SJCRH30 (cell line): ENCODE results near the gene BRD9. TPM values are rescaled to one million over a fixed set of nuclear protein-coding genes. Genes with fewer than 3 reads are reported as not detected.

ENCODE experiments used
- DNase-seq, 2 experiments: peaks; one replicate each; pipeline ENCODE4 v3.0.0-alpha.2; 2015 to 2020
- H3K27ac ChIP-seq: fragments of 250-450 bp; sonication (Bioruptor Pico); 2 replicates; pipeline ENCODE4 v1.5.1; 2020; ENCODE audit warnings: mild to moderate bottlenecking, moderate library complexity
- H3K27me3 ChIP-seq: fragments of 250-450 bp; sonication (Bioruptor Pico); 2 replicates; pipeline ENCODE4 v1.5.1; 2020; ENCODE audit warnings: mild to moderate bottlenecking, moderate library complexity
- H3K36me3 ChIP-seq: fragments of 250-450 bp; sonication (Bioruptor Pico); 2 replicates; pipeline ENCODE4 v1.5.1; 2020; ENCODE audit warnings: mild to moderate bottlenecking, moderate library complexity
- H3K4me1 ChIP-seq: fragments of 250-450 bp; sonication (Bioruptor Pico); 2 replicates; pipeline ENCODE4 v1.5.1; 2020; ENCODE audit warnings: mild to moderate bottlenecking, moderate library complexity
- H3K4me3 ChIP-seq: fragments of 250-450 bp; sonication (Bioruptor Pico); 2 replicates; pipeline ENCODE4 v1.5.1; 2020; ENCODE audit warnings: mild to moderate bottlenecking, moderate library complexity
- H3K9me3 ChIP-seq: fragments of 250-450 bp; sonication (Bioruptor Pico); replicated peaks from 2 replicates; pipeline ENCODE4 v1.5.1; 2020; ENCODE audit warnings: mild to moderate bottlenecking, moderate library complexity
- total RNA-seq: library from RNA; depleted of rRNA; stranded (reverse); fragments of >200 nt; shearing (Covaris generic); gene quantifications from 2 replicates; pipeline ENCODE4 v1.2.3, GENCODE V29; 2014

BRD9 gene
- total RNA-seq, 1 experiment from 2014 or later = 19.9 TPM

- Histone ChIP-seq H3K9me3 (no peaks in the 10 kb centered on the region), H3K4me1 (no peaks in the 10 kb centered on the region), H3K27ac (no peak overlapping the region), H3K27me3 (no peaks in the 10 kb centered on the region), H3K4me3 (peak overlapping the region; percentile 91), H3K36me3 (peaks cover 10% of the 10 kb centered on the region)
- DNase-seq = no peak
These were observed 1.1 kb upstream of the BRD9 start for GRCh38 chr5:893711-894110.

- peak overlapping the region; percentile 79 for H3K27ac ChIP-seq
- DNase-seq = no peak
- H3K36me3 ChIP-seq = peaks cover 16% of the 10 kb centered on the region
These were observed 521 bp upstream of the BRD9 start for GRCh38 chr5:893137-893506.

DNA sequence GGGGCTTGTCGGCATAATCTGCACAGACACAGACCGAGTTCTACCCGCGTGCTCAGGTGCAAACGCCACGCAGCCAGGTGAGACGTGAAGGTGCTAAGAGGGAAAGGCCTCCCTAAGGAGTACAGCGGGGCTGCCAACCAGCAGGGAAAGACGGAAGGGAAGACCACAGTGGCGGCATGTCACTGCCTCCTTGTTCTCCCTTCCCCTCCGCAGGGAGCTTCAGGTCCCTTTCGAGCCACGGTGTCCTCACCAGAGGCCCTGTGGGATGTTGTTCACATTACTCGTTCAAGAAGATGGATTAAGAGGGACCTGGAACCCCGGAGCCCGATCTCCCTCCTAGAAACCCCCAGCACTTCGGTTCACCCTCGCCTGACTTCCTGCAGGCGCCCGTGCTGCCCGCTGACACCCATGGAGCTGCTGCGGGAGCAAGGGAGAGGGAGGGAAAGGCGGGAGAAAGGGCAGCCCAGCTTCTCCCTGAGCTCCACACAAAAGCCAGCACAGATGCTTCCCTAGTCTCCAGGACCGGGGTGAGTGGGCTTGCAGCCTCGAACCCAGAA lies 686 bp downstream of the BRD9 start:
- Histone ChIP-seq H3K4me3 (peak overlapping the region; percentile 91), H3K27ac (peak overlapping the region; percentile 79), H3K27me3 (no peaks in the 10 kb centered on the region), H3K9me3 (no peaks in the 10 kb centered on the region), H3K4me1 (no peaks in the 10 kb centered on the region), H3K36me3 (peaks cover 21% of the 10 kb centered on the region)
- DNase-seq = peak in 1 of 2 experiments; percentile 20

More at GRCh38 chr5:893137-893506, 521 bp upstream of the BRD9 start:
- Histone ChIP-seq H3K27me3 (no peaks in the 10 kb centered on the region), H3K4me3 (peak overlapping the region; percentile 91), H3K9me3 (no peaks in the 10 kb centered on the region), H3K4me1 (no peaks in the 10 kb centered on the region)

DNA sequence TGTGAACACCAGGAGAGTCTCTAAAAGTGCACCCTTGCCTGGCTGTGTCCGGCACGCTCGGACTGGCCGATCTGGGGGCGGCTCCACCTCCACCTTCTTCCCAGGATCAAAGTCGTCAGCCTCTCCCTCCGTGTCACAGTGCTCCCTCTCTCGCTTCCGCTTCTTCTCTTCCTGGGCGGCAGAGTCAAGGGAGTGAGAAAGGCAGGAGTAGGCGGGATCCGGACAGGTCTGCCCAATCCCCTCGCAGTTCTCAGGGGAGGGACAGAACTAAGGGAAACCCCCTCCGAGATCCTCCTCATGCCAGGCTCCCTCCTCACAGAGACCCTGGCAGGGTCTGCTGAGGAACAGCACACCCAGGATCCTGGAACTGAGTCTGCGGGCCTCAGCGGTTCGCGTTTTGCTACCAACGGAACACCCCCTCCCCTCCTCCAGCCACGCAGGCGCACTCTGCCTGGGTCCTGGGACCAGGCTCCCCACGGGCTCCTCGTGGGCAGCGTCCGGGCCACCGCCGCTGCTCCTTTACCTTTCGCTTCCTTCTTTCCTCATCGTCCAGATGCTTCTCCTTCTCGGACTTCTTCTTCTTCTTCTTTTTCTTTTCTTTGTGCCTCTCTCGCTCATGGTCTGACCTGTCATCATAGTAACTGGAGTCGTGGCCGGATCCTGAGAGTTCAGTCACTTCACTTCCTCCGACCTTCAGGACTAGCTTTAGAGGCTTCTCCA lies 1.3 kb downstream of the BRD9 start:
- Histone ChIP-seq H3K9me3 (no peaks in the 10 kb centered on the region), H3K4me1 (no peaks in the 10 kb centered on the region), H3K4me3 (peak overlapping the region; percentile 91), H3K27ac (no peak overlapping the region), H3K27me3 (no peaks in the 10 kb centered on the region), H3K36me3 (peaks cover 25% of the 10 kb centered on the region)
- DNase-seq = no peak

GRCh38 chr5:889075-889710 lies 3.4 kb downstream of the BRD9 start:
- Histone ChIP-seq H3K4me1 (no peaks in the 10 kb centered on the region), H3K27ac (no peak overlapping the region), H3K4me3 (no peak overlapping the region), H3K9me3 (no peaks in the 10 kb centered on the region), H3K36me3 (peaks cover 44% of the 10 kb centered on the region), H3K27me3 (no peaks in the 10 kb centered on the region)
- DNase-seq = no peak

DNA sequence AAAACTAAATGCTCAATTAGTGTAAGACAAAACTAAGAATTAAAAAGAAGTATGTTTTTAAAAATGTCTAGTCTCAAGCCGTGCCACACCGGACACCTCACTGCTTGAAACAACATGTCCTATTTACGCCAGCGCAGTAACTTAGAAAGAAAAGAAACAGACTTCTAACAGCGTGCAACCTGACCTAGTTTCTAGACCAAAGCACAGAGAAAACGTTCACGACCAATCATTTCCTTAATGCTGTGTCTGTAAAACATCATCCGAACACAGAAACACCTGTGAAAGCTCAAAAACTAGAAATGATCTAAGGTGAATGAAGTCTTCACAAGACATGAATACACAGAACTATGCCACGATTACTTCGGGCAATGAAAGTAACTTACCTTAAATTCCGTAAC lies 4.0 kb downstream of the BRD9 start:
- peaks cover 49% of the 10 kb centered on the region for H3K36me3 ChIP-seq
- no peaks in the 10 kb centered on the region for H3K27me3 ChIP-seq
- H3K4me3 ChIP-seq = no peak overlapping the region
- DNase-seq = no peak
- no peak overlapping the region for H3K27ac ChIP-seq
- H3K4me1 ChIP-seq = no peaks in the 10 kb centered on the region
- no peaks in the 10 kb centered on the region for H3K9me3 ChIP-seq

- Histone ChIP-seq H3K9me3 (no peaks in the 10 kb centered on the region), H3K36me3 (peaks cover 52% of the 10 kb centered on the region), H3K4me3 (no peak overlapping the region), H3K27ac (no peak overlapping the region), H3K4me1 (no peaks in the 10 kb centered on the region), H3K27me3 (no peaks in the 10 kb centered on the region)
- no peak for DNase-seq
These were observed 4.5 kb downstream of the BRD9 start for GRCh38 chr5:887947-888637.

DNA sequence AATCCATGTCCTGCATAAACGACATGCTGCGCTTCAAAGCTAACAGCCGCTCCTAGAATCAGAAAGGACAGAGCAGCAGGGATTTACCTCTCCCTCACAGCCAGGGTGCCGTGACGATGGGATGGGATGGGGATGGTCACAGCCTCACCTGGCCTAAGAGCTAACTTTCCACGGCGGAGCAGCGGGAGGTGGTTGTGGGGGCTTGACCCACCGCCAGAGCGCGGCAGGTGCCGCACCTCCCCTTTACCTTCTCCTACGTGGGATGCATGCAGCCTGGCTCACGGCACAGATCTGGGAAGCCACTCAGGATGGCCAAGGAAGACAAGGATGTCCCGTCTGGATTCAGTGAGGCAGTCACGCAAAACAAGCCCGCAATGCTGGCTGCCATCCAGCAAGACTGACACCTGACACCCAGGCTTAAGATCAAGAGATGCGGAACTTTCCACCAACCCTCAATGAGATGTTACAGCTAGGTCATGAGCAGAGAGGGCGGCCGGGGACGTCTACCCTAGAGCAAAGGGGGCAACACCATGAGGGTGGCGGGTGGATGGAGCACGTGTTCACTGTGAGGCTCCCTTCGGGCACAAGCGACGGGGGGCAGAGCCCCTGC lies 5.8 kb downstream of the BRD9 start:
- no peak overlapping the region for H3K4me3 ChIP-seq
- no peaks in the 10 kb centered on the region for H3K4me1 ChIP-seq
- DNase-seq = no peak
- H3K27ac ChIP-seq = no peak overlapping the region
- no peaks in the 10 kb centered on the region for H3K9me3 ChIP-seq
- no peaks in the 10 kb centered on the region for H3K27me3 ChIP-seq
- peaks cover 54% of the 10 kb centered on the region for H3K36me3 ChIP-seq

DNA sequence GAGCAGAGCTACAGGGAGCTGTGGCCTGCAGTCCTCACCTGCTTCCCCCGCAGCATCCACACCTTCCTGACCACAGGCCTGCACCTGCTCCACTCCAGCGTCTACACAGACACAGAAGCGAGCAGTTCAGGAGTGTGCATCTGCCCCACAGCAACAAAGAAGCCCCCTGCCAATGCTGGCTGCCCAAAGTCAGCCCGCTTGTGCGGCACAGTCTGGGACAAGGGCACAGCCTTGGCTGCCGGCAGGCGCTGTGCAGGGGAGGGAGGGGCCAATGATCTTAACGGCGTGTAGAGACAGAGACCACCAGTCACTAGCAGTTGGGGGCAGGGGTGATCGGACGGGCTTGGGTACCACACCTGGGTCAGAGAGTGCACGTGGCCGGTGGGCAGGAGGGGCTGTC lies 6.6 kb downstream of the BRD9 start:
- H3K4me3 ChIP-seq = no peak overlapping the region
- no peaks in the 10 kb centered on the region for H3K4me1 ChIP-seq
- no peaks in the 10 kb centered on the region for H3K9me3 ChIP-seq
- no peaks in the 10 kb centered on the region for H3K27me3 ChIP-seq
- H3K27ac ChIP-seq = no peak overlapping the region
- DNase-seq = no peak
- peaks cover 54% of the 10 kb centered on the region for H3K36me3 ChIP-seq

DNA sequence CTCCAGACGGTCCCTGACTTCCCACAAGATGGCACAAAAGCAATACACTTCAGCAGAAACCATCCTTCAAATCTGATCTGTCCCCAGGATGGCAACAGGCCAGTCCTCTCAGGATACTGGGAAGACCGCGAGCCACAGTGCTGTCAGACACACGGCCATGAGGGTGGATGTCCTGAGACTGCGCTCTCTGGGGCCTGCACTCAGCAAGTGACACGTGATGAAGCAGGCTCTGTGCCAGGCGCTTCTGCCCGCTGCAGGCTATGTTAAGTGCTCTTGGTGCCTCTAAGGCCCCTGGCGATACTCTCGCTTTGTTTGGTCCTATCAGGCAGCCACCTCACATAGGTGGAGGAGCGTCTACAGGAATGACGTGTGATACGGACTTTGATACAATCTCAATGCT lies 7.1 kb downstream of the BRD9 start:
- no peaks in the 10 kb centered on the region for H3K4me1 ChIP-seq
- no peaks in the 10 kb centered on the region for H3K27me3 ChIP-seq
- peaks cover 49% of the 10 kb centered on the region for H3K36me3 ChIP-seq
- no peak overlapping the region for H3K27ac ChIP-seq
- H3K9me3 ChIP-seq = no peaks in the 10 kb centered on the region
- H3K4me3 ChIP-seq = no peak overlapping the region
- DNase-seq = no peak

DNA sequence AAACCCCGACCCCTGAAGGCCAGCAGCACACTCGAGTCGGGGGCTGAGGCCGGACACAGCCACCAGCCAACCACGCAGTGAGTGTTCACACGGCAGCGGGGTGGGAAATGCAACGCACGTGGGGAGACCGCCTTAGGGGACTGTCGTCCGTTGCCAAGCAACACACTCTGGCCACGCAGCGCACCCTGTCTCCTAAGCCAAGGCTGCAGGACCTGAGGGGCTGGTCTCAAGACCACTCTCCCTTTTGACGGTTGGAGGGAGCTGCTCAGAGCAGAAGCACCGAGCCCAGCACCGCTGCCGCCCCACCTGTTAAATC lies 7.5 kb downstream of the BRD9 start:
- no peaks in the 10 kb centered on the region for H3K9me3 ChIP-seq
- H3K4me1 ChIP-seq = no peaks in the 10 kb centered on the region
- DNase-seq = no peak
- H3K27ac ChIP-seq = no peak overlapping the region
- H3K36me3 ChIP-seq = peaks cover 45% of the 10 kb centered on the region
- H3K4me3 ChIP-seq = no peak overlapping the region
- H3K27me3 ChIP-seq = no peaks in the 10 kb centered on the region

DNA sequence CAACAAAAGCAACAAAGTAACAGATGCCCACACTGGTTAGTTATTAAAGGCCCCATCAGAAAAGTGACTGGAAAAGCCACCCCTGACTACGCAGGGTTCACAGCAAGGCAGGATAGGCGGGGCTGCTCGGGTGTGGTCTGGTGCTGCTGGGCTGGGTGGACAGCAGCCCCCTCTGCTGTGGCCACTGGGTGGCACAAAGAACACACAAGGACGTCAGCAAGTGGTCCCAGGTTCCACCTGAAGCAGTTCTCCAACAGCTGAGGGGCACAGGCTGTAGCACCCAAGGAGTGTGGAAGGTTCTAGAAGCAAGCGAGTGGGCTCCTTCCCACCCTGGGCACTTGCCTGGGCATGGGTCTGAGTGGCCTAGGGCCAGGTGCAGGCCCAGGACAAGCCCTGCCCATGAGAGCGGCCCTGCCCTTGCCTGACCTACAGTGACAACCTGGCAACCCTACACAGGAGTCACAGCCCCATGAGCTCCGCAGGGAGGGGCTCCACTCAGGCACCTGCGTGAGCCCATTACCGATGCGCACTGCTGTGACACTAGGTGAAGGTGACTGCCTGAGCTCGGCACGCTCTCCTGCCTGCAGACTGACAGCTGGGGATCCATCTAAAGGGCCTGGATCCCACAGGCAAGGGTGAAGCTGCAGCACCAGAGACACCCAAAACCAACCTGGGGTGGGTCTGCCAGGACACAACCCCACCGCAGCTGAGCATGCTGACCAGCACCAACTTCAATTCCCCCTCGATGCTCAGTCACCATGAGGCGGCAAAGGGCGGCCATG lies 8.1 kb downstream of the BRD9 start:
- H3K27ac ChIP-seq = no peak overlapping the region
- no peaks in the 10 kb centered on the region for H3K27me3 ChIP-seq
- no peaks in the 10 kb centered on the region for H3K4me1 ChIP-seq
- H3K36me3 ChIP-seq = peaks cover 45% of the 10 kb centered on the region
- H3K9me3 ChIP-seq = no peaks in the 10 kb centered on the region
- no peak overlapping the region for H3K4me3 ChIP-seq
- DNase-seq = no peak

DNA sequence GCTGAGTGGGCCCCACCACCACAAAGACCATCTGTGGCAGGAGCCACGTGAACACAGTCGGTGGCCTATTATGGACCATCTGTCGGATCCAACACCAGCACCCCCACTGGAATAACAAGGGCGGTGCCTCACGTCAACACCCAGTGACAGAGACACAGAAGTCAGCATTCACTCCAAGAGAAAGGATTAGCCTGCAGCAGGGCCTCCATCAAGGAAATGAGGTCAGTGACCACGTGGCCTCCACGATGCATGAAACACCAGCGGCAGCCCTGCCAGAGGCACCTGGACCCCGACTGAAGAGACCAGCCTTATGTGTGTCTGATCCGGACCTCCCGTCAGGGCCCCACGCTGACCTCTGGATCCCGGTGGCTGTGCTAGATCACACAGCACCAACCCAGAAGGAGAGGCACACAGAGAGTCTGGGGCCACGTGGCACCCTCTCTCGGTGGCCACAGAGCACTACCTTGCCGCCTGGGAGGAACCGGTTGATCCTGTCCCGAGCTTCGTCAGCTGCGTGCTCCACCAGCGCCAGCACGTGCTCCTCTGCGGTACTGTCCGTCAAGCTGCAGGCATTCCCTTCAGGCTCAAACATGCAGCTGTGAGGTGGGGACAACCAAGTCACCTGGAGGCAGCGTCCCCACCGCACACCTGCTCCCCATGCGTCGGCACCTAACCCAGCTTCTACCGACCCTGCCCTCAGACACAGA lies 9.0 kb downstream of the BRD9 start:
- H3K4me3 ChIP-seq = no peak overlapping the region
- DNase-seq = no peak
- H3K27ac ChIP-seq = no peak overlapping the region
- H3K27me3 ChIP-seq = no peaks in the 10 kb centered on the region
- no peaks in the 10 kb centered on the region for H3K9me3 ChIP-seq
- no peaks in the 10 kb centered on the region for H3K4me1 ChIP-seq
- H3K36me3 ChIP-seq = peaks cover 43% of the 10 kb centered on the region
